NCI-H2171 (cell line): ENCODE data around the gene MARF1.
"Not testable (repeated sequence)": the region's sequence is repeated elsewhere in the genome, so short reads cannot be mapped to it uniquely, and the experiment has no call there.

Experiments
- DNase-seq: peaks from one replicate; lab custom pipeline; 2025; lab: John Stamatoyannopoulos, UW

Gene MARF1

GRCh38 chr16:15601212-15601879, 41.6 kb downstream of the MARF1 start:
- no peak for DNase-seq

GRCh38 chr16:15599303-15600070, 43.5 kb downstream of the MARF1 start:
- DNase-seq, result no peak

GRCh38 chr16:15598648-15599190, 44.2 kb downstream of the MARF1 start:
- DNase-seq, result no peak

GRCh38 chr16:15597822-15598647, 44.9 kb downstream of the MARF1 start:
- no peak for DNase-seq

- DNase-seq, result no peak
Observed at GRCh38 chr16:15597135-15597534, 45.8 kb downstream of the MARF1 start.

GRCh38 chr16:15594711-15595320, 48.1 kb downstream of the MARF1 start:
- DNase-seq, result no peak

GRCh38 chr16:15593235-15593634, 49.7 kb downstream of the MARF1 start:
- no peak for DNase-seq

- DNase-seq, result no peak
Observed at GRCh38 chr16:15592324-15592723, 50.6 kb downstream of the MARF1 start.

- DNase-seq, result no peak
Observed at GRCh38 chr16:15587152-15587825, 55.7 kb downstream of the MARF1 start.

GRCh38 chr16:15586716-15587115, 56.2 kb downstream of the MARF1 start:
- DNase-seq, result no peak

- DNase-seq, result no peak
Observed at GRCh38 chr16:15585956-15586355, 57.0 kb downstream of the MARF1 start.

- DNase-seq, result peak; percentile 41
Observed at GRCh38 chr16:15583526-15583925, 59.4 kb downstream of the MARF1 start.

- DNase-seq, result no peak
Observed at GRCh38 chr16:15581127-15581815, 61.7 kb downstream of the MARF1 start.

GRCh38 chr16:15578824-15579223, 64.1 kb downstream of the MARF1 start:
- DNase-seq, result no peak

GRCh38 chr16:15576960-15577958, 65.7 kb downstream of the MARF1 start:
- DNase-seq, result peak; percentile 28

GRCh38 chr16:15575293-15576049, 67.5 kb downstream of the MARF1 start:
- DNase-seq, result no peak

GRCh38 chr16:15574614-15574948, 68.4 kb downstream of the MARF1 start:
- DNase-seq, result no peak

- not testable (repeated sequence) for DNase-seq
Observed at GRCh38 chr16:15573896-15574613, 68.9 kb downstream of the MARF1 start.
